CD4-positive, alpha-beta T cell (primary cell): ENCODE data around the gene LRRC46. TPM values are rescaled to one million over a fixed set of nuclear protein-coding genes. Genes with fewer than 3 reads are reported as not detected.

Source experiments
- ATAC-seq: fragments of 200-7000 bp; cut with Tn5 transposase; one replicate; pipeline ENCODE4 v1.10.0; 2022; ENCODE audit warnings: mild to moderate bottlenecking; ENCODE audit not compliant: poor library complexity
- CTCF ChIA-PET: fragments of 350-600 bp; sonication (Branson Sonifier 250); formaldehyde crosslinking; loops from one replicate; lab custom pipeline; 2021; ENCODE audit warnings: antibody characterized with exemption, inconsistent platforms; lab: Charles Lee
- POLR2A ChIA-PET: fragments of 350-600 bp; sonication (Branson Sonifier 250); formaldehyde crosslinking; loops from one replicate; lab custom pipeline; 2021; ENCODE audit warnings: antibody characterized with exemption, inconsistent platforms; lab: Charles Lee
- DNase-seq, 14 experiments: peaks; one replicate each; pipeline ENCODE4 v3.0.0-alpha.2; 2013 to 2020; ENCODE audit warnings: mixed read lengths in 2 of 14
- H3K27ac ChIP-seq, 2 donors: one replicate each; pipeline versions ENCODE4 v1.5.1 to v1.7.0; 2013; ENCODE audit warnings: low read length in 2 of 2, low read depth in 1 of 2, mild to moderate bottlenecking in 1 of 2
- H3K27me3 ChIP-seq, 2 experiments: 1 replicate in 1 of 2; 2 replicates in 1 of 2; pipeline versions ENCODE4 v1.6.1 to v1.7.0; 2013; ENCODE audit warnings: low read length in 2 of 2, control low read depth in 1 of 2, mild to moderate bottlenecking in 1 of 2, moderate library complexity in 1 of 2; ENCODE audit not compliant: insufficient read depth in 2 of 2, control insufficient read depth in 1 of 2
- H3K36me3 ChIP-seq: one replicate; pipeline ENCODE4 v1.6.1; 2013; ENCODE audit warnings: low read length, control low read depth; ENCODE audit not compliant: insufficient read depth
- H3K4me1 ChIP-seq: one replicate; pipeline ENCODE4 v1.6.1; 2013; ENCODE audit warnings: low read length, control low read depth; ENCODE audit not compliant: insufficient read depth
- H3K4me3 ChIP-seq: one replicate; pipeline ENCODE4 v1.5.1; 2013; ENCODE audit warnings: mild to moderate bottlenecking, low read length, moderate library complexity
- H3K9me3 ChIP-seq, 2 experiments: 1 replicate in 1 of 2; 2 replicates in 1 of 2; pipeline versions ENCODE4 v1.6.1 to v1.7.0; 2013; ENCODE audit warnings: low read length in 2 of 2, mild to moderate bottlenecking in 2 of 2, control low read depth in 1 of 2, moderate library complexity in 1 of 2; ENCODE audit not compliant: control insufficient read depth in 1 of 2, insufficient read depth in 1 of 2
- H3K27ac Mint-ChIP-seq: one replicate; pipeline ENCODE4 v1.8.0; 2020; ENCODE audit warnings: mixed read lengths
- H3K27me3 Mint-ChIP-seq: one replicate; pipeline ENCODE4 v1.8.0; 2021; ENCODE audit warnings: mixed read lengths
- H3K36me3 Mint-ChIP-seq: one replicate; pipeline ENCODE4 v1.8.0; 2021; ENCODE audit warnings: low read depth, mixed read lengths
- H3K4me1 Mint-ChIP-seq: one replicate; pipeline ENCODE4 v1.8.0; 2021; ENCODE audit warnings: low read depth, mixed read lengths
- H3K4me3 Mint-ChIP-seq: one replicate; pipeline ENCODE4 v1.8.0; 2020; ENCODE audit warnings: mild to moderate bottlenecking, mixed read lengths
- H3K9me3 Mint-ChIP-seq: one replicate; pipeline ENCODE4 v1.8.0; 2020; ENCODE audit warnings: mixed read lengths
- intact Hi-C, 2 experiments: fragments of 100-400 bp; cut with DNase I in 1 of 2; cut with micrococcal nuclease in 1 of 2; formaldehyde crosslinking; loops; one replicate each; pipeline versions ENCODE4 v1.15.1 to v1.9.0; 2023 to 2025; cut with DNase I, micrococcal nuclease
- total RNA-seq, 174 experiments: library from RNA in 2 of 174; stranded (reverse) in 2 of 174; gene quantifications; one replicate each; pipeline ENCODE4 v1.2.3 and lab custom pipeline; 2021 to 2026
- TF ChIP-seq, protein P1 (sequence below): fragments of 200-600 bp; IDR thresholded peaks from one replicate; pipeline ENCODE4 v1.8.0; 2022; ENCODE audit warnings: antibody characterized with exemption, mild to moderate bottlenecking

The LRRC46 gene
- total RNA-seq, 2 experiments from 2014 or later, result 0.42 to 0.85 TPM

GRCh38 chr17:47806026-47806912 lies 25.2 kb upstream of the LRRC46 start:
- ATAC-seq (no peak), DNase-seq (no peak)
- H3K27ac Mint-ChIP-seq, result no peak overlapping the region
- peaks cover 10% of the 10 kb centered on the region for H3K4me1 ChIP-seq
- no peaks in the 10 kb centered on the region for H3K9me3 Mint-ChIP-seq
- CTCF ChIA-PET, result no interaction called here
- H3K9me3 ChIP-seq, result no peaks in the 10 kb centered on the region
- H3K27me3 ChIP-seq, result no peaks in the 10 kb centered on the region
- no peaks in the 10 kb centered on the region for H3K27me3 Mint-ChIP-seq
- POLR2A ChIA-PET, result no interaction called here
- TF ChIP-seq, protein P1, sequence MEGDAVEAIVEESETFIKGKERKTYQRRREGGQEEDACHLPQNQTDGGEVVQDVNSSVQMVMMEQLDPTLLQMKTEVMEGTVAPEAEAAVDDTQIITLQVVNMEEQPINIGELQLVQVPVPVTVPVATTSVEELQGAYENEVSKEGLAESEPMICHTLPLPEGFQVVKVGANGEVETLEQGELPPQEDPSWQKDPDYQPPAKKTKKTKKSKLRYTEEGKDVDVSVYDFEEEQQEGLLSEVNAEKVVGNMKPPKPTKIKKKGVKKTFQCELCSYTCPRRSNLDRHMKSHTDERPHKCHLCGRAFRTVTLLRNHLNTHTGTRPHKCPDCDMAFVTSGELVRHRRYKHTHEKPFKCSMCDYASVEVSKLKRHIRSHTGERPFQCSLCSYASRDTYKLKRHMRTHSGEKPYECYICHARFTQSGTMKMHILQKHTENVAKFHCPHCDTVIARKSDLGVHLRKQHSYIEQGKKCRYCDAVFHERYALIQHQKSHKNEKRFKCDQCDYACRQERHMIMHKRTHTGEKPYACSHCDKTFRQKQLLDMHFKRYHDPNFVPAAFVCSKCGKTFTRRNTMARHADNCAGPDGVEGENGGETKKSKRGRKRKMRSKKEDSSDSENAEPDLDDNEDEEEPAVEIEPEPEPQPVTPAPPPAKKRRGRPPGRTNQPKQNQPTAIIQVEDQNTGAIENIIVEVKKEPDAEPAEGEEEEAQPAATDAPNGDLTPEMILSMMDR, result no peak
- no peak overlapping the region for H3K4me3 Mint-ChIP-seq
- H3K4me1 Mint-ChIP-seq, result no peaks in the 10 kb centered on the region
- peaks cover 43% of the 10 kb centered on the region for H3K36me3 ChIP-seq
- H3K4me3 ChIP-seq, result no peak overlapping the region
- peaks cover 47% of the 10 kb centered on the region for H3K36me3 Mint-ChIP-seq
- H3K27ac ChIP-seq, result no peak overlapping the region
- intact Hi-C loops, result no loop called here

DNA sequence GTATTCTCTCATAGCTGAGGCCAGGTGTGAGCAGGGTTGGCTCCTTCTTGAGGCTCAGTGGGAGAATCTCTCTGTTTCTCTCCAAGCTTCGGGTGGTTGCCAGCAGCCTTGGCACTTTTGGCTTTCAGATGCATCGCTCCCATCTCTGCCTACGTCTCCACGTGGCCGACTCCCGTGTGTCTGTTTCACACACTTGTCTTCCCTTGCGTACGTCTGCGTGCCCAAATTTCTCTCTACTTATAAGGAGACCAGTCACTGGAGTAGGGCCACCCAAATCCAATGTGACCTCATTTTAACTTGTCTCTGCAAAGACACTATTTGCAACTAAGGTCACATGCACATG lies 24.6 kb upstream of the LRRC46 start:
- no peaks in the 10 kb centered on the region for H3K9me3 Mint-ChIP-seq
- intact Hi-C loops, result no loop called here
- Histone ChIP-seq H3K4me3 (no peak overlapping the region), H3K36me3 (peaks cover 46% of the 10 kb centered on the region), H3K4me1 (peaks cover 10% of the 10 kb centered on the region), H3K27ac (no peak overlapping the region), H3K27me3 (no peaks in the 10 kb centered on the region), H3K9me3 (no peaks in the 10 kb centered on the region)
- no peaks in the 10 kb centered on the region for H3K27me3 Mint-ChIP-seq
- no peaks in the 10 kb centered on the region for H3K4me1 Mint-ChIP-seq
- TF ChIP-seq, protein P1, result no peak
- ATAC-seq (no peak), DNase-seq (peak in 1 of 14 experiments; percentile 5)
- CTCF ChIA-PET, result no interaction called here
- POLR2A ChIA-PET, result no interaction called here
- peaks cover 53% of the 10 kb centered on the region for H3K36me3 Mint-ChIP-seq
- H3K27ac Mint-ChIP-seq, result no peak overlapping the region
- no peak overlapping the region for H3K4me3 Mint-ChIP-seq

GRCh38 chr17:47807421-47807820 lies 24.0 kb upstream of the LRRC46 start:
- H3K27ac ChIP-seq, result no peak overlapping the region
- ChIA-PET CTCF (no interaction called here), POLR2A (no interaction called here)
- H3K36me3 ChIP-seq, result peaks cover 51% of the 10 kb centered on the region
- TF ChIP-seq, protein P1, result no peak
- H3K4me1 Mint-ChIP-seq, result no peaks in the 10 kb centered on the region
- H3K4me3 ChIP-seq, result no peak overlapping the region
- no peaks in the 10 kb centered on the region for H3K9me3 ChIP-seq
- no peak overlapping the region for H3K4me3 Mint-ChIP-seq
- no peaks in the 10 kb centered on the region for H3K27me3 Mint-ChIP-seq
- intact Hi-C loops, result no loop called here
- H3K36me3 Mint-ChIP-seq, result peaks cover 58% of the 10 kb centered on the region
- ATAC-seq (no peak), DNase-seq (peak in 1 of 14 experiments; percentile 13)
- peaks cover 6% of the 10 kb centered on the region for H3K4me1 ChIP-seq
- H3K27me3 ChIP-seq, result no peaks in the 10 kb centered on the region
- H3K9me3 Mint-ChIP-seq, result no peaks in the 10 kb centered on the region
- no peak overlapping the region for H3K27ac Mint-ChIP-seq
